HL-60 (cell line): ENCODE data around the gene GNS.

Source experiments
- DNase-seq, 2 experiments: peaks; one replicate each; pipeline ENCODE4 v3.0.0-alpha.2; 2010 to 2020; ENCODE audit warnings: low read depth in 1 of 2, low spot score in 1 of 2
- H3K27ac ChIP-seq: fragments of 250-450 bp; sonication (Bioruptor Pico); replicated peaks from 2 replicates; pipeline ENCODE4 v1.5.1; 2020; ENCODE audit warnings: mild to moderate bottlenecking, moderate library complexity
- H3K27me3 ChIP-seq: fragments of 250-450 bp; sonication (Bioruptor Pico); 2 replicates; pipeline ENCODE4 v1.5.1; 2021; ENCODE audit warnings: mild to moderate bottlenecking, moderate library complexity; ENCODE audit not compliant: insufficient read depth, poor library complexity, severe bottlenecking
- H3K4me3 ChIP-seq: replicated peaks from 2 replicates; pipeline ENCODE4 v1.5.1; 2011; ENCODE audit warnings: mild to moderate bottlenecking, control low read depth, low read length; ENCODE audit not compliant: insufficient read depth
- GABPA ChIP-seq: IDR thresholded peaks from 2 replicates; pipeline ENCODE4 v1.6.1; 2012; ENCODE audit warnings: low read depth
- POLR2AphosphoS5 ChIP-seq: IDR thresholded peaks from 2 replicates; pipeline ENCODE4 v1.6.1; 2012; ENCODE audit warnings: low read depth
- SPI1 ChIP-seq: IDR thresholded peaks from 2 replicates; pipeline ENCODE4 v1.6.1; 2012; ENCODE audit warnings: low read depth, mild to moderate bottlenecking, borderline replicate concordance
- TF ChIP-seq, protein P1 (sequence below): IDR thresholded peaks from one replicate; pipeline ENCODE4 v1.5.1; 2011; ENCODE audit warnings: low read length, control low read depth, inconsistent platforms; ENCODE audit not compliant: insufficient read depth
- TF ChIP-seq, protein P2 (sequence below): IDR thresholded peaks from 2 replicates; pipeline ENCODE4 v1.6.1; 2012; ENCODE audit warnings: low read depth; ENCODE audit not compliant: insufficient replicate concordance

The GNS gene

DNA sequence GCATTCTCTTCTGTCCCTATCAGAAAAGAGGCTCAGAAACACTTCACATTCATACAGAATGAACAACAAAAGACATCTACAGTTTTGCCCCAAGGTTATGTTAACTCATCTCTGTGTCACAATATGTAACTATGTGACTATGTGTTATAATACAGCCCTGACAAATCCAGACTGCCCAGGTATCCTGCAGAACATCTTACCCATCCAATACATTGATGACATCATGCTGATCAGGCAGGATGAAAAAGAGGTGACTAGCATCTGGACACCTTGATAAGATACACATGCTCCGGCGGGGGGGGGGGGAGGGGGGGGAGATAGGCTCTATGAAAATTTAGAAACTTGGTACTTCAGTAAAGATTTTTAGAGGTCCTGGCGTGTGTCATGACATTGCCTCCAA lies 8.3 kb upstream of the GNS start:
- DNase-seq = no peak
- H3K27ac ChIP-seq = no peak overlapping the region
- TF ChIP-seq SPI1 (no peak), POLR2AphosphoS5 (no peak), GABPA (no peak)
- TF ChIP-seq, protein P1, sequence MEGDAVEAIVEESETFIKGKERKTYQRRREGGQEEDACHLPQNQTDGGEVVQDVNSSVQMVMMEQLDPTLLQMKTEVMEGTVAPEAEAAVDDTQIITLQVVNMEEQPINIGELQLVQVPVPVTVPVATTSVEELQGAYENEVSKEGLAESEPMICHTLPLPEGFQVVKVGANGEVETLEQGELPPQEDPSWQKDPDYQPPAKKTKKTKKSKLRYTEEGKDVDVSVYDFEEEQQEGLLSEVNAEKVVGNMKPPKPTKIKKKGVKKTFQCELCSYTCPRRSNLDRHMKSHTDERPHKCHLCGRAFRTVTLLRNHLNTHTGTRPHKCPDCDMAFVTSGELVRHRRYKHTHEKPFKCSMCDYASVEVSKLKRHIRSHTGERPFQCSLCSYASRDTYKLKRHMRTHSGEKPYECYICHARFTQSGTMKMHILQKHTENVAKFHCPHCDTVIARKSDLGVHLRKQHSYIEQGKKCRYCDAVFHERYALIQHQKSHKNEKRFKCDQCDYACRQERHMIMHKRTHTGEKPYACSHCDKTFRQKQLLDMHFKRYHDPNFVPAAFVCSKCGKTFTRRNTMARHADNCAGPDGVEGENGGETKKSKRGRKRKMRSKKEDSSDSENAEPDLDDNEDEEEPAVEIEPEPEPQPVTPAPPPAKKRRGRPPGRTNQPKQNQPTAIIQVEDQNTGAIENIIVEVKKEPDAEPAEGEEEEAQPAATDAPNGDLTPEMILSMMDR = no peak
- TF ChIP-seq, protein P2, sequence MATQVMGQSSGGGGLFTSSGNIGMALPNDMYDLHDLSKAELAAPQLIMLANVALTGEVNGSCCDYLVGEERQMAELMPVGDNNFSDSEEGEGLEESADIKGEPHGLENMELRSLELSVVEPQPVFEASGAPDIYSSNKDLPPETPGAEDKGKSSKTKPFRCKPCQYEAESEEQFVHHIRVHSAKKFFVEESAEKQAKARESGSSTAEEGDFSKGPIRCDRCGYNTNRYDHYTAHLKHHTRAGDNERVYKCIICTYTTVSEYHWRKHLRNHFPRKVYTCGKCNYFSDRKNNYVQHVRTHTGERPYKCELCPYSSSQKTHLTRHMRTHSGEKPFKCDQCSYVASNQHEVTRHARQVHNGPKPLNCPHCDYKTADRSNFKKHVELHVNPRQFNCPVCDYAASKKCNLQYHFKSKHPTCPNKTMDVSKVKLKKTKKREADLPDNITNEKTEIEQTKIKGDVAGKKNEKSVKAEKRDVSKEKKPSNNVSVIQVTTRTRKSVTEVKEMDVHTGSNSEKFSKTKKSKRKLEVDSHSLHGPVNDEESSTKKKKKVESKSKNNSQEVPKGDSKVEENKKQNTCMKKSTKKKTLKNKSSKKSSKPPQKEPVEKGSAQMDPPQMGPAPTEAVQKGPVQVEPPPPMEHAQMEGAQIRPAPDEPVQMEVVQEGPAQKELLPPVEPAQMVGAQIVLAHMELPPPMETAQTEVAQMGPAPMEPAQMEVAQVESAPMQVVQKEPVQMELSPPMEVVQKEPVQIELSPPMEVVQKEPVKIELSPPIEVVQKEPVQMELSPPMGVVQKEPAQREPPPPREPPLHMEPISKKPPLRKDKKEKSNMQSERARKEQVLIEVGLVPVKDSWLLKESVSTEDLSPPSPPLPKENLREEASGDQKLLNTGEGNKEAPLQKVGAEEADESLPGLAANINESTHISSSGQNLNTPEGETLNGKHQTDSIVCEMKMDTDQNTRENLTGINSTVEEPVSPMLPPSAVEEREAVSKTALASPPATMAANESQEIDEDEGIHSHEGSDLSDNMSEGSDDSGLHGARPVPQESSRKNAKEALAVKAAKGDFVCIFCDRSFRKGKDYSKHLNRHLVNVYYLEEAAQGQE = no peak
- no peak overlapping the region for H3K4me3 ChIP-seq
- no peaks in the 10 kb centered on the region for H3K27me3 ChIP-seq

DNA sequence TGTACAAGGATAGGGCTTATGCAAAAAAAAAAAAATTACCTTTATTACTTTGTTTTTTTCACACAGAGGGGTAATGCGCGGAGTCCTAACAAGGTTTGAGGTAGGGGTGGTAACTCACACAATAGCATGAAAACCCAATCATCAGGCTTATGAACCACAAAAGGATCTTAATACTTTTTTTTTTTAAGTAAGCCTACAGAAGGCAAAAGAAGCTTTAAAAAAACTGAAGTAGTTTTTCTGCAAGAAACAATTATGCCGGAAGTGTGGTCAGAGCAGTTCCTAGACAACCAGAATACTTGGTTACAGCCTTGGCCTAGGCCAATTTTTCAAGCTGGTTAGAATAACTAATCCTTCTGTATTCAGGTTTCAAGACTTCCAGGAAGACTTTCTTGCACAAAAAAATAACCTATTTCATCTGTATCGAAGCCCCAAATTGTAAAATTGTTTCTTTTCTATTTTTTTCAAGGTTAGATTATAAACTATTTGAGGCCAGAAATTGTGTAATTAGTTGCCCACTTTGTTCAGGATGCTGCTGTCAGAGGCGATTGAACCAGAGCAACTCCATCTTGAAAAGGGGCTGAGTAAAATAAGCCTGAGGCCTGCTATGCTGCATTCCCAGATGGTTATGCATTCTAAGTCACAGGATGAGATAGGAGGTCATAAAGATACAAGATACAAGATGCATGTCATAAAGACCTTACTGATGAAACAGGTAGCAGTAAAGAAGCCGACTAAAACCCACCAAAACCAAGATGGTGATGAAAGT lies 1.8 kb upstream of the GNS start:
- no peak for TF ChIP-seq POLR2AphosphoS5
- peak; percentile 4; the same call in 1 of the 2 replicates for TF ChIP-seq SPI1
- Histone ChIP-seq H3K27ac (peak overlapping the region; percentile 82), H3K27me3 (no peaks in the 10 kb centered on the region), H3K4me3 (no peak overlapping the region)
- DNase-seq = peak; percentile 50 to 72

DNA sequence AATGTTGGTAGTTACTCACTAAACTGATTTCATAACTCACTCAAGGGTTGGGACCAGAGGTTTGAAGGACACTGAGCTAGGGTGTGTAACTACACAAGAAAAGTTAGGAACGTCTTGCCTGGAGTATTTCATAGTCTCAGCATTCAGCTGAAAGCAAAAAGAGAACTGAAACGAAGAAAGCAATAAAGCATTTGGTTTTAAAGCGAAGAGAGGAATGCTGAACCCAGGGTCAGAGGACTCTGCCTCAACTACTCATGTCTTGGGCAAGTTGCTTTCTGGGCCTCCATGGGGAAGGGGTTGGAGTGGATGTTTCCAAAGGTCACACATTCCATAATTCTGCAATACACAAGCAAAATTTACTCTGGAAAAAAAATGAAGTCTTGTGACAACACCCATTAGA lies 1.4 kb downstream of the GNS start:
- Histone ChIP-seq H3K27ac (0 out of 2 replicates have a peak overlapping the region, but pooled peaks have one; percentile 4), H3K27me3 (no peaks in the 10 kb centered on the region), H3K4me3 (no peak overlapping the region)
- TF ChIP-seq GABPA (no peak), POLR2AphosphoS5 (no peak), SPI1 (no peak)
- TF ChIP-seq, protein P2 = no peak
- TF ChIP-seq, protein P1 = no peak
- no peak for DNase-seq

DNA sequence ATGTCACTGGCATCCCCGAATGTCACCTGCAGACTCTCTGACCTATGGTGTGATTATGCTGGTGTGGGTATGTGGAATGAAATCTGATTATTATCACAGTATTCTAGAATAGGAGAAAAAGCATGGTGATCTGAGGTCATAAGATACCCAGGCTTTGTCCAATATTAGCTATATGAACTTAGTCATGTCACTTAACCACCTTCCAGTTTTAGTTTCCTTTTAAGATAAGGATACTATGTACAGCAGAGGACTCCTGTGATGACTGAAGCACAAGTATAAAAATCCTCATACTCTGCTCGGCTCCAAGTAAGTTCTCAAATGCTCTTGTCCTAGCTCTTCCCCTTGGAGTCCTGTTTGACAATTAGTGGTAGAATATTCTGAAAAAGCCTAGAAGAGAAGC lies 2.8 kb downstream of the GNS start:
- no peak for DNase-seq
- Histone ChIP-seq H3K4me3 (no peak overlapping the region), H3K27ac (no peak overlapping the region), H3K27me3 (no peaks in the 10 kb centered on the region)
- TF ChIP-seq GABPA (no peak), POLR2AphosphoS5 (no peak)
- TF ChIP-seq, protein P1 = no peak
